Suprapubic skin (tissue), 4 donors: Measurements from ENCODE around the gene KRT31.

Experiments
- EP300 ChIP-seq: sonication (generic); formaldehyde crosslinking; IDR thresholded peaks from one replicate; pipeline ENCODE4 v1.6.1; 2017; ENCODE audit warnings: antibody characterized with exemption
- POLR2A ChIP-seq, 2 donors: fragments of 450-650 bp; IDR thresholded peaks; one replicate each; pipeline ENCODE4 v1.6.1; 2017; ENCODE audit warnings: antibody characterized with exemption in 2 of 2, mild to moderate bottlenecking in 2 of 2, moderate library complexity in 2 of 2
- POLR2AphosphoS5 ChIP-seq, 3 donors: sonication (generic); formaldehyde crosslinking; IDR thresholded peaks; one replicate each; pipeline ENCODE4 v1.6.1; 2017; ENCODE audit warnings: antibody characterized with exemption in 3 of 3
- TF ChIP-seq, protein P1 (sequence below), 2 donors: fragments of 200-600 bp in 1 of 2; fragments of 450-650 bp in 1 of 2; sonication (generic) in 1 of 2; IDR thresholded peaks; one replicate each; pipeline ENCODE4 v1.5.1; 2016 to 2019; ENCODE audit warnings: antibody characterized with exemption in 2 of 2, mild to moderate bottlenecking in 1 of 2, moderate library complexity in 1 of 2

DNA sequence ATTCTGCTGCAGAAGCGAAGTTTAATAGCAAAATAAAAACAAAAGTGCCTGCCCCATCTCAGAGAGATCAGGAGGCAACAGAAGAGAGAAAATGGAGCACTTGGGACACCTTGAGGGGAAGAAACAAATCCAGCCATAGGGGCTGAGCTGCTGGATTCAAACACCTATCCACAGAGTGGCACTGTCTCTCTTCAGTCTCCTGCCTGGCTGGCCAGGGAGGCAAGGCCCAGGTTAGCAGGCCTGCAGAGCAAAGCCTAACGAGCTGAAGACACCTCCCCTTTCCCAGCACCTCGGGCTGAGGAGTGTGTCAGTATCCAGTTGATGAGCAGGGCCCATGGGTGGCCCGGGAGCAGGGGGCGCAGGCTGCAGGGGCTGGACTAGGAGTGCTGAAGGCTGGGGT lies 8.8 kb upstream of the KRT31 start:
- TF ChIP-seq POLR2A (IDR thresholded peaks at IDR 0.05) (no peak), EP300 (no peak), POLR2AphosphoS5 (IDR thresholded peaks at IDR 0.05) (no peak)
- TF ChIP-seq, protein P1, sequence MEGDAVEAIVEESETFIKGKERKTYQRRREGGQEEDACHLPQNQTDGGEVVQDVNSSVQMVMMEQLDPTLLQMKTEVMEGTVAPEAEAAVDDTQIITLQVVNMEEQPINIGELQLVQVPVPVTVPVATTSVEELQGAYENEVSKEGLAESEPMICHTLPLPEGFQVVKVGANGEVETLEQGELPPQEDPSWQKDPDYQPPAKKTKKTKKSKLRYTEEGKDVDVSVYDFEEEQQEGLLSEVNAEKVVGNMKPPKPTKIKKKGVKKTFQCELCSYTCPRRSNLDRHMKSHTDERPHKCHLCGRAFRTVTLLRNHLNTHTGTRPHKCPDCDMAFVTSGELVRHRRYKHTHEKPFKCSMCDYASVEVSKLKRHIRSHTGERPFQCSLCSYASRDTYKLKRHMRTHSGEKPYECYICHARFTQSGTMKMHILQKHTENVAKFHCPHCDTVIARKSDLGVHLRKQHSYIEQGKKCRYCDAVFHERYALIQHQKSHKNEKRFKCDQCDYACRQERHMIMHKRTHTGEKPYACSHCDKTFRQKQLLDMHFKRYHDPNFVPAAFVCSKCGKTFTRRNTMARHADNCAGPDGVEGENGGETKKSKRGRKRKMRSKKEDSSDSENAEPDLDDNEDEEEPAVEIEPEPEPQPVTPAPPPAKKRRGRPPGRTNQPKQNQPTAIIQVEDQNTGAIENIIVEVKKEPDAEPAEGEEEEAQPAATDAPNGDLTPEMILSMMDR (IDR thresholded peaks at IDR 0.05) = no peak
